SH-SY5Y (cell line): Measurements from ENCODE around the gene NFIB.
A peak's percentile ranks its signal among the peaks of the same experiment; 100 is the strongest.

Source experiments
- GATA2 ChIP-seq: IDR thresholded peaks from 2 replicates; pipeline ENCODE4 v1.6.1; 2011; ENCODE audit warnings: mild to moderate bottlenecking, low read depth, low read length
- GATA3 ChIP-seq: IDR thresholded peaks from 2 replicates; pipeline ENCODE4 v1.6.1; 2011; ENCODE audit warnings: low read depth, mild to moderate bottlenecking, low read length, moderate library complexity

The NFIB gene

GRCh38 chr9:14127656-14128055, 186.3 kb downstream of the NFIB start:
- TF ChIP-seq GATA3 (no peak), GATA2 (no peak)

GRCh38 chr9:14119694-14120514, 194.0 kb downstream of the NFIB start:
- TF ChIP-seq GATA2 (no peak), GATA3 (no peak)

GRCh38 chr9:14112226-14112625, 201.7 kb downstream of the NFIB start:
- TF ChIP-seq GATA2: no peak
- TF ChIP-seq GATA3: no peak

GRCh38 chr9:14111696-14112095, 202.2 kb downstream of the NFIB start:
- no peak for TF ChIP-seq GATA2
- TF ChIP-seq GATA3: no peak

GRCh38 chr9:14107977-14108376, 206.0 kb downstream of the NFIB start:
- no peak for TF ChIP-seq GATA3

GRCh38 chr9:14107495-14107894, 206.4 kb downstream of the NFIB start:
- TF ChIP-seq GATA2 (no peak), GATA3 (no peak)

- TF ChIP-seq GATA3 (no peak), GATA2 (no peak)
Measured at GRCh38 chr9:14106699-14107098, 207.2 kb downstream of the NFIB start.

- no peak for TF ChIP-seq GATA2
Measured at GRCh38 chr9:14104496-14104895, 209.4 kb downstream of the NFIB start.

- TF ChIP-seq GATA3: no peak
- TF ChIP-seq GATA2: no peak
Measured at GRCh38 chr9:14103115-14103514, 210.8 kb downstream of the NFIB start.

GRCh38 chr9:14099737-14100136, 214.2 kb downstream of the NFIB start:
- no peak for TF ChIP-seq GATA2

GRCh38 chr9:14098486-14099180, 215.3 kb downstream of the NFIB start:
- no peak for TF ChIP-seq GATA2

GRCh38 chr9:14097666-14098415, 216.1 kb downstream of the NFIB start:
- no peak for TF ChIP-seq GATA2

- TF ChIP-seq GATA2 (peak; percentile 50), GATA3 (no peak)
Measured at GRCh38 chr9:14097215-14097614, 216.7 kb downstream of the NFIB start.

GRCh38 chr9:14096258-14096922, 217.6 kb downstream of the NFIB start:
- no peak for TF ChIP-seq GATA2
- no peak; the same call in 1 of the 2 replicates for TF ChIP-seq GATA3
